Measurements from ENCODE around the gene EXOC4.

EXOC4 gene

DNA sequence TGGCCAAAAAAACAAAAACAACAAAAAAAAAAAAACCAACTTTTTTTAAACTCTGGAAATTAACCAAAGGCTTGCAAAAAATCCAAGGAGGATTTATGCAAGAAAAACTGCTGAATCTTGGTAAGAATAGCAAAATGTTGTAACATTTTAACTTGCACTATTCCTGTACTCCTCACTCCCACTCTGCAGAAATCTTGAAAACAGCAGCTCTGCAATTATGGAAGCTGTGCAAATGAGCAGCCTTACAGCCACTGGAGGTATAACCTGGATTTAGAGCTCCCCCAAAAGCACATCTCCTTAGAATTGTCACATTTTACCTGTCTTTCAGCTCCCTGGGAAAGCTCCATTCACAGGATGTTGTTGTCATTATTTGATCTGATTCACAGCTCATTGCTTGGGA is 832.4 kb downstream of the EXOC4 start:
- Histone ChIP-seq H3F3A (ENCODE audit: low read depth) (no peaks in the 10 kb centered on the region), H3K79me2 (ENCODE audit: insufficient read depth, low read length) (no peaks in the 10 kb centered on the region), H3K4me2 (ENCODE audit: low read depth, low read length, poor library complexity, severe bottlenecking) (no peak overlapping the region), H3K4me1 (ENCODE audit: insufficient read depth, low read length, poor library complexity, severe bottlenecking) (no peaks in the 10 kb centered on the region), H3K4me3 (ENCODE audit: low read length, poor library complexity, severe bottlenecking) (no peak overlapping the region), H3K9ac (ENCODE audit: low read depth, low read length, poor library complexity, severe bottlenecking) (no peak overlapping the region), H3K9me3 (ENCODE audit: insufficient read depth, low read depth, low read length) (peaks cover 19% of the 10 kb centered on the region; the same call in 1 of the 2 replicates), H4K20me1 (ENCODE audit: insufficient read depth, low read length, poor library complexity, severe bottlenecking) (no peaks in the 10 kb centered on the region), H3K27me3 (ENCODE audit: insufficient read depth, low read length, poor library complexity, severe bottlenecking) (no peaks in the 10 kb centered on the region), H3K36me3 (ENCODE audit: insufficient read depth, low read length) (no peaks in the 10 kb centered on the region), H3K9me2 (replicated peaks; ENCODE audit: low read depth, low read length) (no peaks in the 10 kb centered on the region), H2AFZ (ENCODE audit: low read length) (no peak overlapping the region)
- TF ChIP-seq, protein P1, sequence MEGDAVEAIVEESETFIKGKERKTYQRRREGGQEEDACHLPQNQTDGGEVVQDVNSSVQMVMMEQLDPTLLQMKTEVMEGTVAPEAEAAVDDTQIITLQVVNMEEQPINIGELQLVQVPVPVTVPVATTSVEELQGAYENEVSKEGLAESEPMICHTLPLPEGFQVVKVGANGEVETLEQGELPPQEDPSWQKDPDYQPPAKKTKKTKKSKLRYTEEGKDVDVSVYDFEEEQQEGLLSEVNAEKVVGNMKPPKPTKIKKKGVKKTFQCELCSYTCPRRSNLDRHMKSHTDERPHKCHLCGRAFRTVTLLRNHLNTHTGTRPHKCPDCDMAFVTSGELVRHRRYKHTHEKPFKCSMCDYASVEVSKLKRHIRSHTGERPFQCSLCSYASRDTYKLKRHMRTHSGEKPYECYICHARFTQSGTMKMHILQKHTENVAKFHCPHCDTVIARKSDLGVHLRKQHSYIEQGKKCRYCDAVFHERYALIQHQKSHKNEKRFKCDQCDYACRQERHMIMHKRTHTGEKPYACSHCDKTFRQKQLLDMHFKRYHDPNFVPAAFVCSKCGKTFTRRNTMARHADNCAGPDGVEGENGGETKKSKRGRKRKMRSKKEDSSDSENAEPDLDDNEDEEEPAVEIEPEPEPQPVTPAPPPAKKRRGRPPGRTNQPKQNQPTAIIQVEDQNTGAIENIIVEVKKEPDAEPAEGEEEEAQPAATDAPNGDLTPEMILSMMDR (conservative IDR thresholded peaks at IDR 0.05; ENCODE audit: low read length), result no peak
- no peak for TF ChIP-seq EZH2phosphoT487 (IDR thresholded peaks at IDR 0.05; ENCODE audit: borderline replicate concordance)

DNA sequence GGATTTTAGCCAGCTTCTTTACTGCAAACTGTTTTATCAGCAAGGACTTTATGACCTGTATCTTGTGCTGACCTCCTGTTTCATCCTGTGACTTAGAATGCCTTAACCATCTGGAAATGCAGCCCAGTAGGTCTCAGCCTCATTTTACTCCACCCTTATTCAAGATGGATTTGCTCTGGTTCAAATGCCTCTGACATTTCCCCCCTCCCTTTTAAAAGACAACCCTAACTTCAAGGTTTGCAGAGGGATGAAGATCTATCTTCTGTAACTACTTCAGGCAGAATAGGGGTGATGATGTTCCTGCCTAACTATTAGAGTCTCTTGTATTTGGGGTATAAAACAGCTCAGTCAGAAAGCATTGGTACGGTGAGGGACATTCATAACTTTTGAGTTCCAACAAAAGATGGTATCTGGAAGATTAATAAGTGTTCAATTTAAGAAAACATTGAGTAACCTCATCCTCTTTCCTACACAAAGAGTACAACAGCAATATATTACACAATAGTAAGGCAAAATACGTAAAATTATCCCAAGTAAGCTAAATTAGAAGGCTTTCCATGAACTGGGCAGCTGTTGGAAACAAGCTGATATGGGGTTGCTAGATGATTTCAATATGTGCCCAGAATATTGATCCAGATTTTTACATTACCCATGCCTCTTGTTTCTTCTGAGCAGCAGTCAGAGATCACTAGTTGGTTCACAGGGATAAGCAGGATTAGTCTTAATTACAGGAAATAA is 834.3 kb downstream of the EXOC4 start:
- Histone ChIP-seq H3F3A (ENCODE audit: low read depth) (no peaks in the 10 kb centered on the region), H3K9ac (ENCODE audit: low read depth, low read length, poor library complexity, severe bottlenecking) (no peak overlapping the region), H3K9me2 (replicated peaks; ENCODE audit: low read depth, low read length) (no peaks in the 10 kb centered on the region), H3K9me3 (ENCODE audit: insufficient read depth, low read depth, low read length) (peaks cover 21% of the 10 kb centered on the region; the same call in 1 of the 2 replicates), H3K36me3 (ENCODE audit: insufficient read depth, low read length) (no peaks in the 10 kb centered on the region), H3K79me2 (ENCODE audit: insufficient read depth, low read length) (no peaks in the 10 kb centered on the region), H2AFZ (ENCODE audit: low read length) (no peak overlapping the region), H3K4me1 (ENCODE audit: insufficient read depth, low read length, poor library complexity, severe bottlenecking) (no peaks in the 10 kb centered on the region), H3K4me3 (ENCODE audit: low read length, poor library complexity, severe bottlenecking) (no peak overlapping the region), H3K4me2 (ENCODE audit: low read depth, low read length, poor library complexity, severe bottlenecking) (no peak overlapping the region), H4K20me1 (ENCODE audit: insufficient read depth, low read length, poor library complexity, severe bottlenecking) (no peaks in the 10 kb centered on the region), H3K27me3 (ENCODE audit: insufficient read depth, low read length, poor library complexity, severe bottlenecking) (no peaks in the 10 kb centered on the region)
- TF ChIP-seq, protein P1 (conservative IDR thresholded peaks at IDR 0.05; ENCODE audit: low read length), result no peak

DNA sequence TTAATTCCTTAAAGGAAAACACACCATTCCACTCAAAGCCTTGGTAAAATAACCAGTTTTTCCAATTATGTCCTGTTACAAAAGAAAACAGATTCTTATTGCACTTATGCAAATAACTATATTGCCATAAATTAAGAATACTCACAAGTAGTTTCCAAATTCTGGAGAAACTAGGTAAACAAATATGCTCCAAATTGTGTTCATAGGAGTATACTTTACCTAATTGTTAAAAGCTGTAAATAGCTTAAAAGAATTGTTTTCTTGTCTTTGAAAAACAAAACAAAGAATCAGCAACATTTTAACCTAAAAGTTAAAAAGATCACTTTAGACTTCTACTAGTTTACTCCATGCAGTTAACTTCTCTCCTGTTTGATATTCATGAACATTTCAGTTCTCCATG is 835.3 kb downstream of the EXOC4 start:
- H3K9me3 ChIP-seq (ENCODE audit: insufficient read depth, low read depth, low read length), result peaks cover 21% of the 10 kb centered on the region; the same call in 1 of the 2 replicates
- no peaks in the 10 kb centered on the region for H3K36me3 ChIP-seq (ENCODE audit: insufficient read depth, low read length)
- no peaks in the 10 kb centered on the region for H3K4me1 ChIP-seq (ENCODE audit: insufficient read depth, low read length, poor library complexity, severe bottlenecking)
- no peaks in the 10 kb centered on the region for H3K9me2 ChIP-seq (replicated peaks; ENCODE audit: low read depth, low read length)
- H3K27me3 ChIP-seq (ENCODE audit: insufficient read depth, low read length, poor library complexity, severe bottlenecking), result no peaks in the 10 kb centered on the region
- no peaks in the 10 kb centered on the region for H3K79me2 ChIP-seq (ENCODE audit: insufficient read depth, low read length)
- H4K20me1 ChIP-seq (ENCODE audit: insufficient read depth, low read length, poor library complexity, severe bottlenecking), result no peaks in the 10 kb centered on the region
- no peak for TF ChIP-seq EZH2phosphoT487 (IDR thresholded peaks at IDR 0.05; ENCODE audit: borderline replicate concordance)
- TF ChIP-seq, protein P1 (conservative IDR thresholded peaks at IDR 0.05; ENCODE audit: low read length), result no peak
- H3K4me3 ChIP-seq (ENCODE audit: low read length, poor library complexity, severe bottlenecking), result no peak overlapping the region
- H2AFZ ChIP-seq (ENCODE audit: low read length), result no peak overlapping the region
- no peak overlapping the region for H3K4me2 ChIP-seq (ENCODE audit: low read depth, low read length, poor library complexity, severe bottlenecking)
- no peaks in the 10 kb centered on the region for H3F3A ChIP-seq (ENCODE audit: low read depth)
- no peak overlapping the region for H3K9ac ChIP-seq (ENCODE audit: low read depth, low read length, poor library complexity, severe bottlenecking)
